A673 (cell line): ENCODE data around the gene NEURL1B. TPM values are rescaled to one million over a fixed set of nuclear protein-coding genes. Genes with fewer than 3 reads are reported as not detected.

Source experiments
- BruUV-seq: library from RNA; stranded (reverse); fragments of 400-500 nt; replicated peaks from 2 replicates; lab custom pipeline; 2021; lab: Mats Ljungman, UMichigan
- CTCF ChIA-PET: fragments of 300-600 bp; sonication (Branson Sonifier 250); formaldehyde crosslinking; loops from one replicate; lab custom pipeline; 2022; ENCODE audit warnings: antibody characterized with exemption; lab: Charles Lee
- POLR2A ChIA-PET: fragments of 300-600 bp; sonication (Branson Sonifier 250); formaldehyde crosslinking; loops from one replicate; lab custom pipeline; 2022; ENCODE audit warnings: antibody characterized with exemption; ENCODE audit not compliant: low non-redundant PET; lab: Charles Lee
- DNase-seq: peaks from one replicate; pipeline ENCODE4 v3.0.0-alpha.2; 2015; ENCODE audit warnings: low spot score
- H3K27ac ChIP-seq: fragments of 200-600 bp; sonication (generic); 2 replicates; pipeline ENCODE4 v1.5.1; 2016; ENCODE audit warnings: mixed run types, low read depth, mild to moderate bottlenecking, mixed read lengths, antibody characterized with exemption, low read length; ENCODE audit not compliant: poor library complexity, severe bottlenecking
- H3K27me3 ChIP-seq: fragments of 200-600 bp; sonication (generic); replicated peaks from 2 replicates; pipeline ENCODE4 v1.6.1; 2017; ENCODE audit warnings: mixed run types, low read depth, mild to moderate bottlenecking, mixed read lengths, antibody characterized with exemption, low read length; ENCODE audit not compliant: insufficient read depth, poor library complexity
- H3K36me3 ChIP-seq: fragments of 200-600 bp; sonication (generic); 2 replicates; pipeline ENCODE4 v1.6.1; 2016; ENCODE audit warnings: mixed run types, mild to moderate bottlenecking, mixed read lengths, antibody characterized with exemption, low read length; ENCODE audit not compliant: insufficient read depth, poor library complexity, severe bottlenecking
- H3K4me1 ChIP-seq: fragments of 200-600 bp; sonication (generic); 2 replicates; pipeline ENCODE4 v1.6.1; 2017; ENCODE audit warnings: mixed run types, mild to moderate bottlenecking, mixed read lengths, antibody characterized with exemption, low read length; ENCODE audit not compliant: insufficient read depth, poor library complexity, severe bottlenecking
- H3K4me3 ChIP-seq: fragments of 200-600 bp; sonication (generic); 2 replicates; pipeline ENCODE4 v1.5.1; 2016; ENCODE audit warnings: low read depth, mixed run types, mild to moderate bottlenecking, mixed read lengths, low read length; ENCODE audit not compliant: poor library complexity, severe bottlenecking
- H3K9me3 ChIP-seq: fragments of 200-600 bp; sonication (generic); 2 replicates; pipeline ENCODE4 v1.6.1; 2016; ENCODE audit warnings: mixed run types, low read depth, mild to moderate bottlenecking, mixed read lengths, antibody characterized with exemption, low read length; ENCODE audit not compliant: poor library complexity, severe bottlenecking
- CTCF ChIP-seq: fragments of 300-800, 200-600 bp; sonication (generic); conservative IDR thresholded peaks from 2 replicates; pipeline ENCODE4 v1.5.1; 2017; ENCODE audit warnings: low read depth, mild to moderate bottlenecking, antibody characterized with exemption, low read length, moderate library complexity, mixed read lengths
- EZH2 ChIP-seq: fragments of 200-600 bp; sonication (generic); IDR thresholded peaks from 2 replicates; pipeline ENCODE4 v1.6.1; 2017; ENCODE audit warnings: borderline replicate concordance, low read depth, mild to moderate bottlenecking, mixed read lengths, antibody characterized with exemption, low read length; ENCODE audit not compliant: poor library complexity, severe bottlenecking
- intact Hi-C: fragments of 100-400 bp; cut with micrococcal nuclease; formaldehyde crosslinking; loops from one replicate; pipeline ENCODE4 v1.10.0; 2022; ENCODE audit not compliant: unreplicated experiment
- microRNA-seq: library from miRNA; unstranded; fragments of <30 nt; microRNA quantifications from one replicate; pipeline ENCODE4 v1.2.0, GENCODE V29; 2021
- total RNA-seq: library from RNA; stranded (reverse); gene quantifications from 2 replicates; pipeline ENCODE4 v1.2.3, GENCODE V29; 2021

Gene NEURL1B
- total RNA-seq, 1 experiment from 2014 or later, result 5.1 TPM

- no peaks in the 10 kb centered on the region for H3K27me3 ChIP-seq
- H3K4me3 ChIP-seq, result no peak overlapping the region
- no peaks in the 10 kb centered on the region for H3K36me3 ChIP-seq
- no peak for DNase-seq
- no peaks in the 10 kb centered on the region for H3K9me3 ChIP-seq
- POLR2A ChIA-PET, result no interaction called here
- no peak overlapping the region for H3K27ac ChIP-seq
- H3K4me1 ChIP-seq, result peaks cover 10% of the 10 kb centered on the region
- intact Hi-C loops, result no loop called here
- no TSS peak for BruUV-seq
- no peak for TF ChIP-seq CTCF
- TF ChIP-seq EZH2, result no peak
- CTCF ChIA-PET, result no interaction called here
Observed at GRCh38 chr5:172736508-172737135, 95.6 kb downstream of the NEURL1B start.

- POLR2A ChIA-PET, result no interaction called here
- Histone ChIP-seq H3K9me3 (no peaks in the 10 kb centered on the region), H3K36me3 (no peaks in the 10 kb centered on the region), H3K4me3 (no peak overlapping the region), H3K4me1 (peaks cover 10% of the 10 kb centered on the region), H3K27me3 (no peaks in the 10 kb centered on the region), H3K27ac (no peak overlapping the region)
- DNase-seq, result no peak
- no TSS peak for BruUV-seq
- TF ChIP-seq EZH2 (no peak), CTCF (no peak)
- CTCF ChIA-PET, result interaction anchor here (0.6 kb wide), 1 partner anchor 278 kb away, joined by 6 read pairs; no protein-coding TSS in a partner anchor
- intact Hi-C loops, result no loop called here
Observed at GRCh38 chr5:172739375-172739774, 98.3 kb downstream of the NEURL1B start.

- TF ChIP-seq CTCF (no peak), EZH2 (no peak)
- Histone ChIP-seq H3K4me3 (no peak overlapping the region), H3K27me3 (no peaks in the 10 kb centered on the region), H3K36me3 (no peaks in the 10 kb centered on the region), H3K27ac (peak overlapping the region; percentile 59), H3K4me1 (peaks cover 10% of the 10 kb centered on the region), H3K9me3 (no peaks in the 10 kb centered on the region)
- ChIA-PET CTCF (interaction anchor here (1.1 kb wide), 1 partner anchor 32 kb away, joined by 4 read pairs; no protein-coding TSS in a partner anchor), POLR2A (interaction anchor here (0.6 kb wide), 1 partner anchor 114 kb away, joined by 3 read pairs; no protein-coding TSS in a partner anchor)
- no TSS peak for BruUV-seq
- intact Hi-C loops, result no loop called here
- peak; percentile 64 for DNase-seq
Observed at GRCh38 chr5:172740428-172741205, 99.6 kb downstream of the NEURL1B start.

Small RNAs within 50 kb of the gene (microRNA-seq; reads per million reads assigned to microRNA genes)
- gene MIR5003, result not detected

Other genes starting within 250 kb of the NEURL1B start
- 28.1 and 32.1 TPM in 2 replicates for gene SH3PXD2B, start 186.7 kb upstream of the NEURL1B start, total RNA-seq
- 11.3 and 13.1 TPM in 2 replicates for gene DUSP1, start 129.9 kb downstream of the NEURL1B start, total RNA-seq
- 44.2 and 48.7 TPM in 2 replicates for gene ERGIC1, start 193.0 kb downstream of the NEURL1B start, total RNA-seq